ES-I3 (cell line): Measurements from ENCODE around the gene HSPH1.
"Not testable (repeated sequence)": the region's sequence is repeated elsewhere in the genome, so short reads cannot be mapped to it uniquely, and the experiment has no call there.

Source experiments
- H3K36me3 ChIP-seq: 2 replicates; pipeline ENCODE4 v1.6.1; 2013; ENCODE audit warnings: mild to moderate bottlenecking, low read length, control low read depth, moderate library complexity; ENCODE audit not compliant: insufficient read depth
- H3K4me1 ChIP-seq: 2 replicates; pipeline ENCODE4 v1.6.1; 2013; ENCODE audit warnings: mild to moderate bottlenecking, control low read depth, low read length; ENCODE audit not compliant: insufficient read depth
- H3K9ac ChIP-seq: 2 replicates; pipeline ENCODE4 v1.6.1; 2013; ENCODE audit warnings: low read depth, mild to moderate bottlenecking, low read length, moderate library complexity
- H3K9me3 ChIP-seq: 2 replicates; pipeline ENCODE4 v1.6.1; 2013; ENCODE audit warnings: mild to moderate bottlenecking, low read length, moderate library complexity; ENCODE audit not compliant: control insufficient read depth, insufficient read depth

Gene HSPH1

GRCh38 chr13:31192306-31192705 is 30.6 kb upstream of the HSPH1 start:
- no peaks in the 10 kb centered on the region for H3K4me1 ChIP-seq
- H3K9ac ChIP-seq, result no peak overlapping the region
- H3K36me3 ChIP-seq, result no peaks in the 10 kb centered on the region
- H3K9me3 ChIP-seq, result no peaks in the 10 kb centered on the region

DNA sequence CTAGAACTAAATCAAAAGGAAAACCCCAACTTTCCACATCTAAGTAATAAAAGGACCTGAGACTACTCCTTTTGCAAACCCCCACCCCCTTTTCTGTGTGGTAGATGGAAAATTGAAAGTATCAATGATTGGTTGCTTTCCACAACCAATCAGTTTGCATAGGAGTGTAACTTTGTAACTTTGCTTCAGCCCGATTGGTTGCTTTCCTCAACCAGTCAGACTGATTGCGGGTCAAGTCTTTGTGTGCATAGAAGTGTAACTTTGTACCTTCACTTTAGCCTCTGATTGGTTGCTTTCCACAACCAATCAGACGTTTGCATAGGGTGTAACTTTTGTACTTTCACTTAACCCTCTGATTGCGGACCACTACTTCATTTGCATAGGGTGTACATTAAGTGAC is 30.0 kb upstream of the HSPH1 start:
- Histone ChIP-seq H3K36me3 (no peaks in the 10 kb centered on the region), H3K4me1 (no peaks in the 10 kb centered on the region), H3K9ac (no peak overlapping the region), H3K9me3 (no peaks in the 10 kb centered on the region)

GRCh38 chr13:31184981-31185645 is 23.4 kb upstream of the HSPH1 start:
- no peaks in the 10 kb centered on the region for H3K36me3 ChIP-seq
- H3K9me3 ChIP-seq, result no peaks in the 10 kb centered on the region
- no peak overlapping the region for H3K9ac ChIP-seq
- no peaks in the 10 kb centered on the region for H3K4me1 ChIP-seq

DNA sequence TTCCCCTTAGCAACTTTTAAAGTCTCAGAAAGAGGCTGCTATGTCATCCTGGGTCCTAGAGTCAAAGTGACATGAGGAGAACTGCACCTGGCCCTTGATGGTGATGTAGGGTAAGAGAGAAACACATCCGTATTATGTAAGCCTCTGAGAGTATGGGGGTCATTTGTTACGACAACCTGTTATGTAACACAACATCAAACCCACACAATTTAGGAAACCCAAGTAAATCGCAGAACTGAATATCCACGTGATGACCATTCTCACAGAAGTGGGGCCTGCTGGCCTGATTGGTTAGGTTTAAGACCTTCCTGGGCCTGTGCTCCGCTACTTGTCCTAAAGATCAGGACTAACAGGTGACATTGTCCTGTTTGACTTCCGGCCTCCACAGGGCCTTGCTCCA is 22.7 kb upstream of the HSPH1 start:
- Histone ChIP-seq H3K36me3 (no peaks in the 10 kb centered on the region), H3K9me3 (no peaks in the 10 kb centered on the region), H3K9ac (no peak overlapping the region), H3K4me1 (no peaks in the 10 kb centered on the region)

DNA sequence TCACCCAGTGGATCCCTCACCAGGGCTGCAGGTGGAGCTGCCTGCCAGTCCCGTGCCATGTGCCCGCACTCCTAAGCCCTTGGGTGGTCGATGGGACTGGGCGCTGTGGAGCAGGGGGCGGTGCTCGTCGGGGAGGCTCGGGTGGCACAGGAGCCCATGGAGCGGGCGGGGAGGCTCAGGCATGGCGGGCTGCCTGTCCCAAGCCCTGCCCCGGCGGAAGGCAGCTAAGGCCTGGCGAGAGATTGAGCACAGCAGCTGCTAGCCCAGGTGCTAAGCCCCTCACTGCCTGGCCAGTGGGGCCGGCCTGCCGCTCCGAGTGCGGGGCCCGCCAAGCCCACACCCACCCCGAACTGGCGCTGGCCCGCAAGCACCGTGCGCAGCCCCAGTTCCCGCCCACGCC is 21.3 kb upstream of the HSPH1 start:
- H3K36me3 ChIP-seq, result no peaks in the 10 kb centered on the region
- H3K9me3 ChIP-seq, result no peaks in the 10 kb centered on the region
- no peak overlapping the region for H3K9ac ChIP-seq
- no peaks in the 10 kb centered on the region for H3K4me1 ChIP-seq

- Histone ChIP-seq H3K9me3 (no peaks in the 10 kb centered on the region), H3K4me1 (no peaks in the 10 kb centered on the region), H3K36me3 (no peaks in the 10 kb centered on the region), H3K9ac (no peak overlapping the region)
Measured at GRCh38 chr13:31179754-31180153, 18.1 kb upstream of the HSPH1 start.

DNA sequence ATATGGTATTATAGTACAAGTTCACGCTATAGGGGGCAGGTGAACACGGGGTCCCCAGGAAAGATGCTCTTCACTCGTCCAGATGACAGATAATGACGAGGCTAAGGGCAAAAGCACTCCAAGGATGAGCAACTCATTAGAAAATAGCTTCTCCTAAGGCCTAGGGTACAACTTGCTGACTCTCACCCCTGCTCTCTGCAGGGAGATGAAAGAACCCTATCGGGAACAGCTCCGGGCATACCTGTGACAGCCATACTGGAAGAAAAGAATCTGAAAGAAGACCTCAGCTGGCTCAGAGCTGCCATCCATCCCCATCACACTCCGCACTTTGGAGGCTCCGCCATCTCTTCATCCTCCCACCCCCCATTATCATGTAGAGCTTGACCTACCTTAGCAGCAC is 17.5 kb upstream of the HSPH1 start:
- H3K9me3 ChIP-seq, result no peaks in the 10 kb centered on the region
- no peaks in the 10 kb centered on the region for H3K4me1 ChIP-seq
- no peaks in the 10 kb centered on the region for H3K36me3 ChIP-seq
- no peak overlapping the region for H3K9ac ChIP-seq

- H3K4me1 ChIP-seq, H3K9ac ChIP-seq, H3K9me3 ChIP-seq, H3K36me3 ChIP-seq: not testable (repeated sequence)
Measured at GRCh38 chr13:31177813-31178495, 16.2 kb upstream of the HSPH1 start.

- H3K9ac ChIP-seq, result no peak overlapping the region
- H3K9me3 ChIP-seq, result no peaks in the 10 kb centered on the region
- H3K4me1 ChIP-seq, result no peaks in the 10 kb centered on the region
- no peaks in the 10 kb centered on the region for H3K36me3 ChIP-seq
Measured at GRCh38 chr13:31175847-31176532, 14.3 kb upstream of the HSPH1 start.

- no peak overlapping the region for H3K9ac ChIP-seq
- no peaks in the 10 kb centered on the region for H3K36me3 ChIP-seq
- no peaks in the 10 kb centered on the region for H3K4me1 ChIP-seq
- H3K9me3 ChIP-seq, result no peaks in the 10 kb centered on the region
Measured at GRCh38 chr13:31174018-31174417, 12.3 kb upstream of the HSPH1 start.

DNA sequence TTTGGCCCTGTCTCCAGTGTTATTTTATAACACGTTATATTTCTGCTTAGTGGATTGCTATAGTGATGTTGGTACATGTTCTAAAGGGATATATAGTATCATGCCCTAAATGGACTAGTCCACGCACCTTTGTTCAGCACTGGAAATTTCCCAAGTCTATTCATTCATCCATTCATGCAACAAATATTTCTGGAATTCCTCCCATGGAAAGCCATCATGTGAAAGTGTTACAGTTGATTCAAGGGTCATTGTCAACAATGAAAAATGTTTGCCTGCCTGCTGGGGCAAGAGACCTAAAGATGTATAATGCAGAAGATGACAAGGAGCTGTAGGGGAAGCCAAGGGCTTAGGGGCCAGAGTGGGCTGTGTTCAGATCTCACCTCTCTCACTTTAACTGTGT is 10.8 kb upstream of the HSPH1 start:
- no peaks in the 10 kb centered on the region for H3K4me1 ChIP-seq
- H3K9me3 ChIP-seq, result no peaks in the 10 kb centered on the region
- H3K36me3 ChIP-seq, result no peaks in the 10 kb centered on the region
- no peak overlapping the region for H3K9ac ChIP-seq

DNA sequence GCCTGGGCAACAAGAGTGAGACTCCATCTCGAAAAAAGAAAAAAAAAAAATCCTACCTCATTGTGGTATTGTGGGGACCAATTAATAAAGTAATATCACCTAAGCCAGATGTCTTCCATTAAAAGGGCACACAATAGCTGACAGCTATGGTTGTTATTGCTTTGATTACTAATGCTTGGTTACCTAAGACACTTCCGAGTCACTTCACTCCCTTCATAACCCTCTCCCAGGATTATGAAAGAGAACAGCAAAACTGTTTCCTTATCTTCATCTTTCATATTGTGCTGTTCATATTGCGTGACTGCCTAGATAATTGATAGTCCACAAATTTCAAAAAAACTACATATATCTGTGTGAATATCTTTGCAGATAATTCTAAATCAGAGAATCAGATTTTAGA is 10.3 kb upstream of the HSPH1 start:
- Histone ChIP-seq H3K9ac (no peak overlapping the region), H3K9me3 (no peaks in the 10 kb centered on the region), H3K36me3 (no peaks in the 10 kb centered on the region), H3K4me1 (no peaks in the 10 kb centered on the region)

DNA sequence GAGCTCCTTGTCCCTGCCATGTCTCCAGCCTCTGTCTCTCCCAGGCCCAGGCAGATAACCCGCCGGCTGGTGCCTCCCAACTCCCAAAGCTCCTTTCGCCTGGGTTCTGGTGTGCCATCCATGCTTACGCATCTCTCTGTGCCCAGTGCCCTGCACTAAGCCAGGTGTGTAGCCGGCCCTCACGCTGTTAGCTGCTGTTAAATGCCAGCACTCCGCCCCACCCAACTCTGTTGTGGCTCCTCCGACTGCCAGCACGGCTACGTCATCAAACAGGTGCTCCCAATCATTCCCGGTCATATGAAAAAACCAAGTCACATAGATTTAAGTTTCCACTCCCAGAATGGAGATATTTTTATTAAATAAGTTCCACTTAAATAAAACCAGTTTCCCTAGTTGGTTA is 7.0 kb upstream of the HSPH1 start:
- Histone ChIP-seq H3K36me3 (no peaks in the 10 kb centered on the region), H3K4me1 (no peaks in the 10 kb centered on the region), H3K9me3 (no peaks in the 10 kb centered on the region), H3K9ac (no peak overlapping the region)

DNA sequence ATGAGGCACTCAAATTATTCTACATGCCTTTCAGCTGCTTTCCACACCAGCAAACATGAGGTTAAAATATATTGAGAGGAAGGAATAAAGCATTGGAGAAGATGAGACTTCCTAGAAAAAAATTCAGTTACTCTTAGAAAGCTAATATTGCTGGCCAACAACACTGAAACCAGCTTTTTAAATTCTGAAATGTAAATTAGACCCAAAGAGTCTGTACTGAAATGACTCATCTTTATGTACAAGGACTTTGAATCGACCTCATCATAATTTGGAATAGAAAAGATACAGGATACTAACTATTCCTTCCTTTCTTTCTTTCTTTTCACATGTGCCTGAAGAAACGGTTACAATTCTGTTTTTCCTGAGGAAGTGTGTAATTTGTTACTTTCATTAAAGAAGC is 6.5 kb upstream of the HSPH1 start:
- Histone ChIP-seq H3K9ac (no peak overlapping the region), H3K4me1 (no peaks in the 10 kb centered on the region)

GRCh38 chr13:31167490-31167889 is 5.8 kb upstream of the HSPH1 start:
- Histone ChIP-seq H3K9me3 (no peaks in the 10 kb centered on the region), H3K9ac (no peak overlapping the region), H3K4me1 (no peaks in the 10 kb centered on the region), H3K36me3 (no peaks in the 10 kb centered on the region)

More for the DNA sequence above, 6.5 kb upstream of the HSPH1 start:
- Histone ChIP-seq H3K36me3 (no peaks in the 10 kb centered on the region), H3K9me3 (no peaks in the 10 kb centered on the region)
